Thymus (tissue), 11 donors: ENCODE measurements around the gene BCAT1. TPM values are rescaled to one million over a fixed set of nuclear protein-coding genes. Genes with fewer than 3 reads are reported as not detected.
"Not testable (repeated sequence)": the region's sequence is repeated elsewhere in the genome, so short reads cannot be mapped to it uniquely, and the experiment has no call there.

ENCODE experiments used
- DNase-seq, 9 donors: peaks; one replicate each; pipeline ENCODE4 v3.0.0-alpha.2; 2013; ENCODE audit warnings: low spot score in 9 of 9, low read depth in 6 of 9, missing footprints in 1 of 9
- H3K27ac ChIP-seq, 2 donors: one replicate each; pipeline ENCODE4 v1.5.1; 2013; ENCODE audit warnings: control low read depth in 1 of 2, low read depth in 1 of 2, low read length in 1 of 2, mild to moderate bottlenecking in 1 of 2, moderate library complexity in 1 of 2
- H3K27me3 ChIP-seq, 2 donors: one replicate each; pipeline ENCODE4 v1.5.1; 2013; ENCODE audit warnings: low read length in 1 of 2; ENCODE audit not compliant: control insufficient read depth in 2 of 2, insufficient read depth in 1 of 2
- H3K36me3 ChIP-seq, 2 donors: one replicate each; pipeline ENCODE4 v1.5.1; 2013; ENCODE audit warnings: low read length in 1 of 2, mild to moderate bottlenecking in 1 of 2, moderate library complexity in 1 of 2; ENCODE audit not compliant: control insufficient read depth in 2 of 2, insufficient read depth in 2 of 2
- H3K4me1 ChIP-seq, 2 donors: one replicate each; pipeline ENCODE4 v1.5.1; 2013; ENCODE audit warnings: low read length in 2 of 2; ENCODE audit not compliant: control insufficient read depth in 2 of 2, insufficient read depth in 2 of 2
- H3K4me3 ChIP-seq, 2 donors: one replicate each; pipeline ENCODE4 v1.5.1; 2013; ENCODE audit warnings: low read length in 2 of 2, control low read depth in 1 of 2, mild to moderate bottlenecking in 1 of 2
- H3K9me3 ChIP-seq, 2 donors: one replicate each; pipeline ENCODE4 v1.5.1; 2013; ENCODE audit warnings: low read length in 1 of 2, mild to moderate bottlenecking in 1 of 2; ENCODE audit not compliant: control insufficient read depth in 2 of 2, insufficient read depth in 1 of 2
- WGBS: extraction: QIAGEN DNeasy Blood & Tissue Kit; methylation state at CpG from one replicate; pipeline ENCODE4 v1.1.7; 2013; 5-methylcytosine and 5-hydroxymethylcytosine counted together
- polyA plus RNA-seq: library from polyadenylated mRNA; stranded (reverse); fragments of 200-250 nt; gene quantifications from one replicate; pipeline ENCODE4 v1.2.3, GENCODE V29; 2013
- total RNA-seq: library from RNA; stranded (reverse); fragments of 120-200 nt; gene quantifications from one replicate; pipeline ENCODE4 v1.2.4, GENCODE V29; 2013
- donor health status: healthy.

The BCAT1 gene
- total and polyA plus RNA-seq, 2 donors: 6.0 to 18.5 TPM

- not testable (repeated sequence) for DNase-seq, H3K9me3 ChIP-seq, H3K4me3 ChIP-seq, H3K27me3 ChIP-seq, H3K4me1 ChIP-seq, H3K27ac ChIP-seq, H3K36me3 ChIP-seq
- over 99% methylated on average over 6 of the region's 6 CpGs for WGBS
Observed at GRCh38 chr12:24939551-24939950, 9.3 kb downstream of the BCAT1 start.

- DNase-seq: no peak
- Histone ChIP-seq H3K4me1 (peaks cover 0 to 2% of the 10 kb centered on the region in 2 donors), H3K9me3 (no peaks in the 10 kb centered on the region), H3K27ac (no peak overlapping the region), H3K27me3 (no peaks in the 10 kb centered on the region), H3K4me3 (no peak overlapping the region), H3K36me3 (no peaks in the 10 kb centered on the region)
- 59% methylated on average over 3 of the region's 3 CpGs for WGBS
Observed at GRCh38 chr12:24938341-24938740, 10.6 kb downstream of the BCAT1 start.

- Histone ChIP-seq H3K4me1 (peaks cover 0 to 2% of the 10 kb centered on the region in 2 donors), H3K4me3 (no peak overlapping the region), H3K27me3 (no peaks in the 10 kb centered on the region), H3K36me3 (no peaks in the 10 kb centered on the region), H3K9me3 (no peaks in the 10 kb centered on the region), H3K27ac (no peak overlapping the region)
- WGBS: 87% methylated on average over 2 of the region's 2 CpGs
- DNase-seq: no peak
Observed at GRCh38 chr12:24937553-24938244, 11.2 kb downstream of the BCAT1 start.

GRCh38 chr12:24933694-24934407 lies 15.1 kb downstream of the BCAT1 start:
- no peak overlapping the region for H3K27ac ChIP-seq
- no peaks in the 10 kb centered on the region for H3K9me3 ChIP-seq
- no peak for DNase-seq
- H3K4me1 ChIP-seq: peaks cover 0 to 3% of the 10 kb centered on the region in 2 donors
- no peaks in the 10 kb centered on the region for H3K27me3 ChIP-seq
- no peak overlapping the region for H3K4me3 ChIP-seq
- no peaks in the 10 kb centered on the region for H3K36me3 ChIP-seq
- WGBS: 87% methylated on average over 10 of the region's 10 CpGs

DNA sequence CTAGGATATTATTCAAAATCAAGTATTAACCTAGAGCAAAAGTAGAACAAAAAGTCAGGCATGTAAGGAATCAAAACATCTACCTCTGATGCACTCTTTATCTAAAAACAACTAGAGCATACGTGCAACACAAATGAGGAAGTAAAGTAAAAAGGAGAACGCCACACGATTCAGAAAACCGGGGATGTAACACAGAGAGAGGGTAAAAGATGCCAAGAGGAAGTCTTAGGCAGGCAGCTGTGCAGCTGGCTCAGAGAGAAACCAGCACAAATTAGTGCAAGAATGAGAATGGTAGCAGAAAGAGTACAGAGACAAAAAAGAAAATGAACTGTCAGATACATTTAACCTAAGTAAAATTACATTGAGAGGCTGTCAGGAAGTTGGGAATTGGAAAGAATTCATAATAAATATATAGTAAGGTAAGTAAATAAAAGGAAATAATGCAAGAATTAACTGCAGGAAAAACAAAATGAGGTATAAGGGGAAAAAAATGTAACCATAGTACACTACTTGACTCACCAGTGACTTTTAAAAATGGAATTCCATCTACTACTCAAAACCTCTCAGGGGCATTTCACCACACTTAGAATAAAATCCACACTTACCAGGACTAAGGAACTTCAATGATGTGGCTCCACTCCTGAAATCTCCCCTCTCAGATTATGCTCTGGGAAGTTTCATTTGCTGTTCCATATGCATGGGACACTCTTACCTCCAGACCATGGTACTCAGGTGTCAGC lies 17.1 kb downstream of the BCAT1 start:
- 12% methylated on average over 4 of the region's 4 CpGs for WGBS

GRCh38 chr12:24929953-24930352 lies 18.9 kb downstream of the BCAT1 start:
- Histone ChIP-seq H3K27ac (no peak overlapping the region), H3K27me3 (no peaks in the 10 kb centered on the region), H3K36me3 (no peaks in the 10 kb centered on the region), H3K4me3 (no peak overlapping the region), H3K4me1 (peaks cover 0 to 3% of the 10 kb centered on the region in 2 donors), H3K9me3 (peaks cover 0 to 4% of the 10 kb centered on the region in 2 donors)
- DNase-seq: no peak
- WGBS: 96% methylated on average over 2 of the region's 2 CpGs

More for the DNA sequence above, 17.1 kb downstream of the BCAT1 start:
- Histone ChIP-seq H3K36me3 (no peaks in the 10 kb centered on the region), H3K27me3 (no peaks in the 10 kb centered on the region), H3K4me3 (no peak overlapping the region), H3K9me3 (no peaks in the 10 kb centered on the region), H3K4me1 (peaks cover 0 to 3% of the 10 kb centered on the region in 2 donors), H3K27ac (peak overlapping the region in 1 of 2 donors; percentile 59)
- DNase-seq: peak in 5 of 9 donors; percentile 40 to 73 (median 47)

DNA sequence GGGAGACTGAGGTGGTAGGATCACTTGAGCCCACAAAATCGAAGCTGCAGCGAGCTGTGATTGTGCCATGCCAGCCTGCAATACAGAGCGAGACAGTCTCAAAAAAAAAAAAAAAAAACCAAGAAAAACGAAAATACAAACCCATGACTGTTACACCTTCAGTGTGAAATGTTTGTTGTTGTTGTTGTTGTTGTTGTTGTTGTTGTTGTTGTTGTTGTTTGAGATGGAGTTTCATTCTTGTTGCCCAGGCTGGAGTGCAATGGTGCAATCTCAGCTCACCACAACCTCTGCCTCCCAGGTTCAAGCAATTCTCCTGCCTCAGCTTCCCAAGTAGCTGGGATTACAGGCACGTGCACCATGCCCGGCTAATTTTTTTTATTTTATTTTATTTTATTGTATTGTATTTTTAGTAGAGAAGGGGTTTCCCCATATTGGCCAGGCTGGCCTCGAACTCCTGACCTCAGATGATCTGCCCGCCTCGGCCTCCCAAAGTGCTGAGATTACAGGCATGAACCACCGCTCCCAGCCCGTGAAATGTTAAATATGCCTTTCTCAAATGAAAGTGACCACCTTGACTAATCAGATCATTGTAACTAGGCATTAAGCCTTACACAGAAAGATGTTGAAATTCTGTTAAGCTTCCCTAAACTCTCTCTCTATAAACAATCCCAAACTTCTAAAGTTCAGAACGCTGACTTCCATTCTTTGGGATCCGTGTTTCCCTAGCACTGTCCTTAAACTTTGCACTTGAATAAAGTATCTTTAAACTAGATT lies 20.2 kb downstream of the BCAT1 start:
- H3K4me1 ChIP-seq: not testable (repeated sequence)

DNA sequence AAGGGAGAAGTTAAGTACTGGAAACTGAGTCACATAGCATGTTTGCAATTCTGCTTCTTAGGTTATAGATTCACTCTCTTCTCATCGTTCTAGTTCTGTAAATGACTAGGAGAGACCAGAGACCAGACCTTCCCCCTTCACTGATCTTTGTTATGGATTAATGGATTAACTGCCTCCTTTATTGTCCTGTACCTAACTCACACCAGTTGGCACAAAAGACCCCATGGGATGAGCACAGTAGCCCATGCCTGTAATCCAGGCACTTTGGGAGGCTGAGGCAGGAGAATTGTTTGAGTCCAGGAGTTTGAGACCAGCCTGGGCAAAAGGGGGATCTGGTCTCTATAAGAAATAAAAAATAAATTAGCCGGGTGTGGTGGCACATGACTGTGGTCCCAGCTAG lies 20.8 kb downstream of the BCAT1 start:
- Histone ChIP-seq H3K9me3 (peaks cover 0 to 4% of the 10 kb centered on the region in 2 donors), H3K4me3 (no peak overlapping the region), H3K27me3 (no peaks in the 10 kb centered on the region), H3K36me3 (no peaks in the 10 kb centered on the region), H3K27ac (no peak overlapping the region), H3K4me1 (peaks cover 0 to 3% of the 10 kb centered on the region in 2 donors)
- WGBS: 97% methylated on average over 2 of the region's 2 CpGs
- DNase-seq: no peak

More for the DNA sequence above, 20.2 kb downstream of the BCAT1 start:
- not testable (repeated sequence) for H3K4me3 ChIP-seq, DNase-seq, H3K27me3 ChIP-seq, H3K9me3 ChIP-seq, H3K27ac ChIP-seq, H3K36me3 ChIP-seq
- 89% methylated on average over 13 of the region's 13 CpGs for WGBS
